GM18873 (cell line): Measurements from ENCODE around the gene TBC1D9.
A peak's percentile ranks its signal among the peaks of the same experiment; 100 is the strongest.

Experiments used
- ATAC-seq: cut with Tn5 transposase; IDR thresholded peaks from one replicate; pipeline ENCODE4 v1.9.1; 2021; ENCODE audit warnings: mild to moderate bottlenecking, moderate library complexity, moderate number of reproducible peaks; ENCODE audit not compliant: unreplicated experiment, low FRiP score

Gene TBC1D9

GRCh38 chr4:140726776-140727500 lies 29.2 kb downstream of the TBC1D9 start:
- no peak for ATAC-seq

- ATAC-seq, result no peak
These were observed 30.6 kb downstream of the TBC1D9 start for GRCh38 chr4:140725556-140725955.

GRCh38 chr4:140724760-140725159 lies 31.4 kb downstream of the TBC1D9 start:
- ATAC-seq, result no peak

GRCh38 chr4:140720387-140721304 lies 35.5 kb downstream of the TBC1D9 start:
- peak; percentile 40 for ATAC-seq

GRCh38 chr4:140719686-140720085 lies 36.5 kb downstream of the TBC1D9 start:
- ATAC-seq, result no peak

GRCh38 chr4:140719022-140719421 lies 37.2 kb downstream of the TBC1D9 start:
- no peak for ATAC-seq

GRCh38 chr4:140718241-140718952 lies 37.8 kb downstream of the TBC1D9 start:
- no peak for ATAC-seq

- ATAC-seq, result no peak
These were observed 38.9 kb downstream of the TBC1D9 start for GRCh38 chr4:140717313-140717712.

- ATAC-seq, result no peak
These were observed 41.1 kb downstream of the TBC1D9 start for GRCh38 chr4:140715119-140715518.

GRCh38 chr4:140711910-140712309 lies 44.3 kb downstream of the TBC1D9 start:
- no peak for ATAC-seq

GRCh38 chr4:140710908-140711622 lies 45.1 kb downstream of the TBC1D9 start:
- no peak for ATAC-seq

GRCh38 chr4:140707325-140707724 lies 48.9 kb downstream of the TBC1D9 start:
- no peak for ATAC-seq

- no peak for ATAC-seq
These were observed 49.5 kb downstream of the TBC1D9 start for GRCh38 chr4:140706665-140707064.

- ATAC-seq, result no peak
These were observed 49.9 kb downstream of the TBC1D9 start for GRCh38 chr4:140706276-140706625.

- no peak for ATAC-seq
These were observed 50.4 kb downstream of the TBC1D9 start for GRCh38 chr4:140705625-140706275.

- ATAC-seq, result no peak
These were observed 51.2 kb downstream of the TBC1D9 start for GRCh38 chr4:140704964-140705363.

GRCh38 chr4:140704392-140704960 lies 51.7 kb downstream of the TBC1D9 start:
- ATAC-seq, result no peak

GRCh38 chr4:140703463-140703862 lies 52.7 kb downstream of the TBC1D9 start:
- ATAC-seq, result no peak

GRCh38 chr4:140702096-140702757 lies 54.0 kb downstream of the TBC1D9 start:
- ATAC-seq, result no peak
